HG03064 (cell line): ENCODE results near the gene ITGB4.

Experiments used
- ATAC-seq: cut with Tn5 transposase; IDR thresholded peaks from one replicate; pipeline ENCODE4 v1.9.1; 2021; ENCODE audit warnings: low read depth; ENCODE audit not compliant: unreplicated experiment

The ITGB4 gene

DNA sequence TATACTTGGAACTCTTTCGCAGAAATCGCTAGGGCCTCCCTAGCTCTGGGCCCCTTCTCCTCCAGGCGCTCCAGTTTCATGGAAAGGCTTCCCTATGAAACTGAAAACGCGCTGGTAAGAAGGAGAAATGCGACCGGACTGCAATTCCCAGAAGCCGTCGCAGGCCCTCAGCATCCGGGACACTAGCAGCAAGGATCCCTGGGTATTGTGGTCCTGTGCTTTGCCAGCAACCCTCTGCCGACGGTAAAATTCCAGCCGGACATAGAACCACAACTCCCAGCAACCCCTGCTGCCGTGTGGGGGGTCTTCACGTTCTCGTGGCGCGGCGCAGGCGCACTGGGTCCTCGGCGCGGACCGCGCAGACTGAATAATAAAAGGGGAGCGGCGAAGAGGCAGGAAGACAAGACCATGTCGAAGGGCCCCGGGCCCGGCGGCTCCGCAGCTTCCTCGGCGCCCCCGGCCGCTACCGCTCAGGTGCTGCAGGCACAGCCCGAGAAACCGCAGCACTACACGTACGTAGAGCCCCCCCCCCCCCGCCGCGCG, 63.3 kb downstream of the ITGB4 start, which contains the start of gene UNK:
UNK (plus strand) TSS at position 334 of the 543 bp plus-strand sequence; CDS start at position 409, 75 bp downstream.
- peak; percentile 62 for ATAC-seq

DNA sequence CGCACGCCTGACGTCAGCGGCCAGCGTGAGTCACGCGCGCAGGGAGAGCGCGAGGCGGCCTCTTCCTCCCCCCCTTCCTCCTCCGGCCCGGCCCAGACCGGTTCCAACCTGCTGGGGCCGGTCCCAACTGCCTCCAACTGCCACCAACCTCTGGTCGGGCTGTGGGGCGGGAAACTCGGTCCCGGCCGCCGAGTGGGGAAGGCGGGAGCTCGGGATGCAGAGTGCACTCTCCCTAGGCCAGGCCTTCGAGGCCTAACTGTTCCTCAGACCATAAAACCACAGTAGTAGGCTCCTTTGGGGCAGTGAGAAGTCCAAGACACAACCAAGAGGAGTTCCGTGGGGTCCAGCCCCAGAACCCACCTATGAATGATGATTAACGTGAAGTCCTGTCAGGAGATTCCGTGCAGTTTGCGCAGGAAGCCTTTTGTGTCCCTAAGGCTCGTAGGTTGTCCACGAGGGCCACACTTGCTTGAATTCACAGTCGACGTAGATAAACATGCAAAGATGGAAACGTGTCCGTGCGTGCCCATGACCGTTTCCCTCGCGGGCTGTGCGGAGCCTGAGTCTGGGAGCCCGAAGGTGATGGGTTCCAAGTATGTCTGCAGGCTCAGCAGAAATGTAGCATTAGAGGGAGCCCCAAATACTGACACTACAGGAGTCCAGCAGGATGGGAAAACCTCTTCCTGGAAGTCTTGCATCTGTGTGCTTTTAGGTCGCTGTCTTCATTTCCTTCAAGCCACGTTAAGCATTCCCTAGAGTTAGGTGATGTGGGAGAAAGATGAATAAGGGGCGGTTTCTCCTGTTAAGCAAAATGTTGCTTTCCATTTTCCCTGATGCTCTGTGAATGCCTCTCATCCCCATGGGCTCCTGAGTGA, 64.0 kb downstream of the ITGB4 start:
- peak; percentile 24 for ATAC-seq

DNA sequence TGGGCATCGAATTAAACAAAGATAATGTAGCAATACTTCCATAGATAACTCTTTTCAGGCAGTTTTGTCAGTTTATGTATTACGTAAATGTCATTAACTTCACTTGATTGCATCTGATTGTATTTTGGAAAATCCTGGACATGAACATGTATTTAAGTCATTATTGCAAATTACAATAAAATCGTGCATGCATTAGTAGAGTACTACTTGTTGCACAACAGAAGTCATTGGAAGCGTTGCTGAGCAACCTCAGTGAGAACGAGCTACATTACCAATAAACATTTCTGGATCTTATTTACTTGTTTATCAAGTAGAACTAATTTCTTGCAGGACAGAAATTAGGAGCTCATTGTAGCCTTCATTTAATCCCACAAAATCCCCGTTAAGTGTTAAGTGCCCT, 70.0 kb downstream of the ITGB4 start:
- ATAC-seq, result no peak

DNA sequence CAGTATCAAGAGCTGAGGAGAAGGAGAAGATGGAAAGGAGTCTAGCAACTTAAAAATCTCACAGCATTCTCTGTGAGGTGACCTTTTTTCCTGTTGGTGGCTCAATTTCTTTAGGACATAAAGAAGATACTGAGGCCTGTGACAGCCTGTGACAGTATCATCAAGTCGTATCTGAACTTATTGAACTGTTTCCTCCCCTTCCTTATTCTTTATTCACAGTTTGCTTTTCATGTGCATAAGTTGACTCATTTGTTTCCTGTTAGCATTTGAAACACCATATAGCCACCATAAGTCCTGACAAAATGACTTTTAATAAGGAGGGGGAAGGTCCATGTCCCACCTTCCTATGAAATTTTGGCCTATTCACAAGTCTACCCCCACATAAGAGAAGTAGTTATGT, 72.2 kb downstream of the ITGB4 start:
- no peak for ATAC-seq

DNA sequence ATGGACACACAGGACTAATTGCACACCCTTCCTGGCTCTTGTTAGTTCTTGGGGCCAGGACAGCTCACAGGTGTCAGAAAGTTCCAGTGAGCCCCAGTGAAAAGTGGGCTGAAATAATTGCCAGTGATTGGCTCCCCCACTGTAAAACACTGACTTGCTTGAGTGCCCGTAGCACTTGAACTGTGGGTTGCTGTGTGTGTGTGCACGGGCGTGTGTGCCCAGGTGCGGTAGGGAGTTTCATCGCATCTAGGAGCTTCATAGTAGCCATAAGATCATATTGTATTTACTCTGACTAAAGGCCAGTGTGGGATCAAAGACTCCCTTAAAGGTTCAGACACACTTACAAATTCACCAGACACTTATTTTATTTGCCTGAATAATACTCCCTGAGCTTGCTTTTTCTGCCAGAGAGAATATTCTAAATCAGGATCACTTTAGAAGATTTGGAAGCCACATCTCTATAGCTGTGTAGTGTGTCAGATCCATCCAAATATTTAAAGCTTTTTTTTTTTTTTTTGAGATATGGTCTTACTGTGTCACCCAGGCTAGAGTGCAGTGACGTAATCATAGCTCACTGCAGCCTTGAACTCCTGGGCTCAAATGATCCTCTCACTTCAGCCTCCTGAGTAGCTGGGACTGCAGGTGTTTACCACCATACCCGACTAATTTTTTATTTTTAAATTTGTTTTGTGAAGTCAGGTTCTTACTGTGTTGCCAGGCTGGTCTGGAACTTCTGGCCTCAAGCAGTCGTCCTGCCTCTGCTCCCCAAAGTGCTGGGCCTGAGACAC, 74.8 kb downstream of the ITGB4 start:
- ATAC-seq, result no peak

DNA sequence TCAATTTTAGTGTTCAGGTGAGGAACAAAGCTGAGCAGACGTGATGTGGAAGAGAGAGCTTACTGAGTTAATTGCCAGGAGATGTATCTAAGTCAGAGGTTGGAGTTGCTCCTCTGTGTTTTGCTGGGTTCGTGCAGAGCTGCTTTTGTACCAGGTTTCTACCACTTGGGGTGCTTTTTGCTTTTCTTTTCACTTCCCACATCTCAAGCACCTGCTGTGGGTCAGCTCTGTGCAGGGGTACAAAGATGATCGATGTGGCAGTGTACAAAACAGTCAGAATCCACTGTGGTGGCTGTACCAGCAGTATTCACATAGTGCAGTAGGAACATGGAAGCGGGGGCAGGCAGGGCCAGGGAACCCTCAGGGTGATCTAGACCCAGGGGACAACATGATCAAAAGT, 78.1 kb downstream of the ITGB4 start:
- no peak for ATAC-seq

DNA sequence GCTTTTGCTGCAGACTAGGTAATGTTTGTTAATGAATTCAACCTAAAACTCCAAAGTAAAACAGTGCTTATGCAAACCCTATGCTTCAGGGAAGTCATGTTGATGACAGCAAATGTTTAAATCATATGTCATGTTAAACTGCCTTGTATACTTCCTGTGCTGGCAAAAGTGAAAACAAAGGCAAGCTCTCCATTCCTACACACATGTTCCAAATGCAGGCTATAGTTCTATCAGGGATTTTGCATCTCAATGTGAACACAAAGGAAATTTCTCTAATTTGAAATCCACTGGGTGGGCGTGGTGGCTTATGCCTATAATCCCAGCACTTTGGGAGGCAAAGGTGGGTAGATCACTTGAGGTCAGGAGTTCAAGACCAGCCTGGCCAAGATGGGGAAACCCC, 82.6 kb downstream of the ITGB4 start:
- ATAC-seq, result no peak

DNA sequence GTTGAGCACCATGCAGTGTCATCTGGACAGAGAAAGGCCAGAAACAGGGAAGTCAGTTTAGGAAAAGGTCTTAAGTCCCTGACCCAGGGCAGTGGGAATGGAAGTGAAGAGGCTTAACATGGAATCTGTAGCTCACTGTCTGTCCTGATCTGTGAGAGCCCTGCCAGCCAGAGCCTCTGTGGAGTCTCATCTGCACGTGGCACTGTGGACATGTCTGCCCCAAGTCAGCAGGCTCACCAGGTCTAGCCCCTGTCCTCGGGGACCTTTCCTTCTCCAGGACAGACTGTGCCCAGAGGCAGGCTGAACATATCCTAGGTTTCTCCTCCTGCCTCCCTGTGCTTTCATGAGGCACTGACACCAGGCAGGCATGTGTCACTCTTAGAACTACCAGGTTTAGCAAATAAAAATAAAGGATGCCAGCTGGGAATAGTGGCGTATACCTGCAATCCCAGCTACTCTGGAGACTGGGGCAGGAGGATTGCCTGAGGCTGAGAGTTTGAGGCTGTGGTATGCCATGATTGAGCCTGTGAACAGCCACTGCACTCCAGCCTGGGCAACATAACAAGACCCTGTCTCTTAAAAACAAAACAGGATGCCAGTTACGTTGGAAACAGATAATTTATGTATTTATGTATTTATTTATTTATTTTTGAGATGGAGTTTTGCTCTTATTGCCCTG, 85.7 kb downstream of the ITGB4 start:
- no peak for ATAC-seq
